ENCODE measurements around the gene TRPC5OS.
A peak's percentile ranks its signal among the peaks of the same experiment; 100 is the strongest.

DNA sequence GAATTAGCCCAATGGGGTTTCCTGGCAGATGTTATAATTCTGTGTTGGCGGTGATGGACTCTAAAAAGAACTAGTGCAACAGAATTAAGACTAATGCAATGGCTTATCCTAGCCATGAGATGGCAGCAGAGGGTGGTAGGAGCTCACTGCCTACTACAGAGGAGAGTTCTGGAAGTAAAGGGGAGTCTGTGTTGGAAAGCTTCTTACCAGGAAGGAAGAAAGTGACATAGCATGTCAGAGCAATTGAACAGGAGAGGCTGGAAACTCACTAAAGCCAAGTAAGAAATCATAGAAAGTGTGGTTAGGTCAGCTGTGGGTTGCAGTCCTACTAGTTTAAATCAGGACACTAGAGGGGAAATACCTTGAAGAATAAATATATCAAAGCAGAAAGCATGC, 6.3 kb upstream of the TRPC5OS start:
- TF ChIP-seq, protein P1, sequence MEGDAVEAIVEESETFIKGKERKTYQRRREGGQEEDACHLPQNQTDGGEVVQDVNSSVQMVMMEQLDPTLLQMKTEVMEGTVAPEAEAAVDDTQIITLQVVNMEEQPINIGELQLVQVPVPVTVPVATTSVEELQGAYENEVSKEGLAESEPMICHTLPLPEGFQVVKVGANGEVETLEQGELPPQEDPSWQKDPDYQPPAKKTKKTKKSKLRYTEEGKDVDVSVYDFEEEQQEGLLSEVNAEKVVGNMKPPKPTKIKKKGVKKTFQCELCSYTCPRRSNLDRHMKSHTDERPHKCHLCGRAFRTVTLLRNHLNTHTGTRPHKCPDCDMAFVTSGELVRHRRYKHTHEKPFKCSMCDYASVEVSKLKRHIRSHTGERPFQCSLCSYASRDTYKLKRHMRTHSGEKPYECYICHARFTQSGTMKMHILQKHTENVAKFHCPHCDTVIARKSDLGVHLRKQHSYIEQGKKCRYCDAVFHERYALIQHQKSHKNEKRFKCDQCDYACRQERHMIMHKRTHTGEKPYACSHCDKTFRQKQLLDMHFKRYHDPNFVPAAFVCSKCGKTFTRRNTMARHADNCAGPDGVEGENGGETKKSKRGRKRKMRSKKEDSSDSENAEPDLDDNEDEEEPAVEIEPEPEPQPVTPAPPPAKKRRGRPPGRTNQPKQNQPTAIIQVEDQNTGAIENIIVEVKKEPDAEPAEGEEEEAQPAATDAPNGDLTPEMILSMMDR (IDR thresholded peaks at IDR 0.05): peak in 2 of 3 donors; percentile 47
- no peak for TF ChIP-seq POLR2A (IDR thresholded peaks at IDR 0.05)
